ENCODE data around the gene NPW.

Gene NPW

DNA sequence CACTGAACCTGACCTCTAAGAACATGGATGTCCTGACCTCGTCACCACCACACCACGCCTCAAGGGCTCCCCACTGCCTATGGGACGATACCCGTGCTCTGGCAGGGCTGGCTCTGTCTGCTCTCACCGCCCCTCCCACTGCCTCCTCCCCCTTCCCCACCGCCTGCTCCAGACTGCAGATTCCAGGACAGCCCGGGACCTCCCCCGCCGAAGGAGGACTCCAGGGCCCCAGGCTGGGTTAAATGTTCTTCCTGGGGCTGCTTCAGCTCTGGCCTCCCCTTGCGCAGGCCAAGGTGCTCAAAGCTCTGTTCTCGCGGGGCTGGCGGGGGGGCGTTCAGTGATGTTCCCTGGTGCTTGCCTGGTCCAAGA lies 3.1 kb downstream of the NPW start:
- no peak overlapping the region for H3K27ac ChIP-seq
- in situ Hi-C loops (cut with HindIII; ENCODE audit: low pct_ligation_motif_present, low sequenced_read_pairs): no loop called here
- H3K27me3 ChIP-seq (replicated peaks): peaks cover 13% of the 10 kb centered on the region
- TF ChIP-seq, protein P1, sequence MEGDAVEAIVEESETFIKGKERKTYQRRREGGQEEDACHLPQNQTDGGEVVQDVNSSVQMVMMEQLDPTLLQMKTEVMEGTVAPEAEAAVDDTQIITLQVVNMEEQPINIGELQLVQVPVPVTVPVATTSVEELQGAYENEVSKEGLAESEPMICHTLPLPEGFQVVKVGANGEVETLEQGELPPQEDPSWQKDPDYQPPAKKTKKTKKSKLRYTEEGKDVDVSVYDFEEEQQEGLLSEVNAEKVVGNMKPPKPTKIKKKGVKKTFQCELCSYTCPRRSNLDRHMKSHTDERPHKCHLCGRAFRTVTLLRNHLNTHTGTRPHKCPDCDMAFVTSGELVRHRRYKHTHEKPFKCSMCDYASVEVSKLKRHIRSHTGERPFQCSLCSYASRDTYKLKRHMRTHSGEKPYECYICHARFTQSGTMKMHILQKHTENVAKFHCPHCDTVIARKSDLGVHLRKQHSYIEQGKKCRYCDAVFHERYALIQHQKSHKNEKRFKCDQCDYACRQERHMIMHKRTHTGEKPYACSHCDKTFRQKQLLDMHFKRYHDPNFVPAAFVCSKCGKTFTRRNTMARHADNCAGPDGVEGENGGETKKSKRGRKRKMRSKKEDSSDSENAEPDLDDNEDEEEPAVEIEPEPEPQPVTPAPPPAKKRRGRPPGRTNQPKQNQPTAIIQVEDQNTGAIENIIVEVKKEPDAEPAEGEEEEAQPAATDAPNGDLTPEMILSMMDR (IDR thresholded peaks at IDR 0.05; ENCODE audit: low read depth, low read length, missing control alignments): no peak
- peak overlapping the region; percentile 44 for H3K4me3 ChIP-seq (ENCODE audit: low read depth, low read length)
- H3K36me3 ChIP-seq (replicated peaks): no peaks in the 10 kb centered on the region
- DNase-seq: peak; percentile 23

DNA sequence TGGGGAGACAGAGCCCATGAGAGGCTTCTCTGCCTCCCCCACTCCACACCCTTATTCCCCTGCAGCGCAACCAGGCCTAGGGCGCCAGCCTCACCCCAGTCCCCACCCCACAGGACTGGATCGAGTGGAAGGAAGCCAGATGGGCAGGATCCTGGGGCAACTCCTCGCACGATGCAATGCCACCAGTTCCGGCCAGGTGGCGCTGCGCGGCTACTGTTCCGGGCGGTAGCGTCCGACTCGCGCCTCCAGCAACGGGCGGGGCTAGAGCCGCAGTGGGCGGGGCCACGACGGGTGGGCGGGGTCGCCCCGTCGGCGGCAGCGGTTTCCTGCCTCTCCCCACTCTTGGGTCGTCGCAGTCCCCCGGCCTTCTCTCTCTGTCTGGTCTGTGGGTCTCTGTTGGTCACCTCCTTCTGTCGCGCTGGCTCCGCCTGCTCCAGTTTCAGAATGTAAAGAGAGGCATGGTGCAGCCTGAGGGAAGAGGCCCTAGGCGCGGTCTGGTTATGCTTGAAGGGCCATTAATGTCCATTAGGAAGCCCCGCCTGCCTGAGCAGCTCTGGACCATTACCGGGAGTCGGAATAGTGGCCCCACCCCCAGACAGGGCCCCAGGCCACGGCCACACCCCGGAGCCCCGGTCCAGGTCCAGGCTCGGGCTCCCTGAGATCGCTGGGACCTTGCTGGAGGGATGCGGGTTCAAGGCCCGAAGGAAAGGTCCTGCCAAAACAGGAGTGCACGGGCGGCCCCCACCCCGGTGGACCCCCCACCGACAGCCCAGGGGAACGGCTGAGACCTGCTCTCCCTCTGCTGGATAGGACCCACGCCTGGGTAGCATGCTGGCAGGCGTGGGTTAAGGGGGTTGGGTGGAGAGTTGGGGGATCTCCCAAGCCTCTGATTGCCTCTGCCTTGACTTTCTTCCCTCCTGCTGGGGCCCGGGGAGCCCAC lies 3.8 kb downstream of the NPW start:
- peaks cover 13% of the 10 kb centered on the region for H3K27me3 ChIP-seq (replicated peaks)
- H3K27ac ChIP-seq: no peak overlapping the region
- no peaks in the 10 kb centered on the region for H3K36me3 ChIP-seq (replicated peaks)
- H3K4me3 ChIP-seq (ENCODE audit: low read depth, low read length): peak overlapping the region; percentile 44
- in situ Hi-C loops (cut with HindIII; ENCODE audit: low pct_ligation_motif_present, low sequenced_read_pairs): no loop called here
- peak; percentile 68 for DNase-seq
- TF ChIP-seq, protein P1 (IDR thresholded peaks at IDR 0.05; ENCODE audit: low read depth, low read length, missing control alignments): peak; percentile 92

DNA sequence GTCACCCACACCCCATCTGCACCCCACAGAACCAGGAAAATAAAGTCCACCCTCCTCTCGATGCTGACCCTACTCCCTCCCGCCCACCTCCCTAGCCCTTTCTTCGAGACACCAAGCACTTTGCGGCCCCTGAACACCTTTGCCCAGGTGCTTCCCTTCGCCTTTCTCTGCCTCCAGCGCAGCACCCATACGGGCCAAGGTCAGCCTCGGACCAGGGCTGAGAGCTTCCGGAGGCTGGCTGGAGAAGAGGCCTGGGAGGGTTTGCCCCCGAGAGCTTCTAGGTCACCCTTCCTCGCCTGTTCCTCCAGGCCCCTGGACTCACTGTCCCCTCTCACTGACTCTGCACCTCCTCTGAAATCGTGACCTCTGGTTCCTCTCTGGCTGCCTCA lies 4.4 kb downstream of the NPW start:
- TF ChIP-seq, protein P1 (IDR thresholded peaks at IDR 0.05; ENCODE audit: low read depth, low read length, missing control alignments): no peak
- Histone ChIP-seq H3K27ac (no peak overlapping the region), H3K36me3 (replicated peaks) (no peaks in the 10 kb centered on the region), H3K4me3 (ENCODE audit: low read depth, low read length) (no peak overlapping the region), H3K27me3 (replicated peaks) (peaks cover 13% of the 10 kb centered on the region)
- DNase-seq: no peak
- in situ Hi-C loops (cut with HindIII; ENCODE audit: low pct_ligation_motif_present, low sequenced_read_pairs): no loop called here

DNA sequence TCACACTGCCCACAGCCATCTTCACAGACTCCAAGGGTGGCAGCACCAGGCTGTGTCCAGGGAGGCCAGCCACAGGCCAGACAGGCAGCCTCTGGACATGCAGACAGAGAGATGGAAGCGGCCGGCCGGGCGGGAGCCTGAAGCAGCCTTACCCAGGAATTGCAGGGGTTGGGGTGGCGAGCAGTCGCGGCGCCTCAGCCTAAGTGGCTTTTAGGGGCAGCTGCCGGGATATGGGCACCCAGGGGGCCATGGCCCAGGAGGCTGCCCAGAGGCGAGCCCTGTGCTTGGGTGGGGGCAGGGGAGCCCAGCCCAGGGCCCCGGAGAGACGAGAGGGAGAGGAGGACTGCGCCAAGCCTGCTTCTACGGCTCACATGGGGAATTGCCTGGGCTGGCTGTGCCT lies 5.7 kb downstream of the NPW start:
- DNase-seq: no peak
- Histone ChIP-seq H3K36me3 (replicated peaks) (no peaks in the 10 kb centered on the region), H3K27me3 (replicated peaks) (peaks cover 5% of the 10 kb centered on the region), H3K4me3 (ENCODE audit: low read depth, low read length) (no peak overlapping the region), H3K27ac (no peak overlapping the region)
- TF ChIP-seq, protein P1 (IDR thresholded peaks at IDR 0.05; ENCODE audit: low read depth, low read length, missing control alignments): no peak
- in situ Hi-C loops (cut with HindIII; ENCODE audit: low pct_ligation_motif_present, low sequenced_read_pairs): no loop called here

DNA sequence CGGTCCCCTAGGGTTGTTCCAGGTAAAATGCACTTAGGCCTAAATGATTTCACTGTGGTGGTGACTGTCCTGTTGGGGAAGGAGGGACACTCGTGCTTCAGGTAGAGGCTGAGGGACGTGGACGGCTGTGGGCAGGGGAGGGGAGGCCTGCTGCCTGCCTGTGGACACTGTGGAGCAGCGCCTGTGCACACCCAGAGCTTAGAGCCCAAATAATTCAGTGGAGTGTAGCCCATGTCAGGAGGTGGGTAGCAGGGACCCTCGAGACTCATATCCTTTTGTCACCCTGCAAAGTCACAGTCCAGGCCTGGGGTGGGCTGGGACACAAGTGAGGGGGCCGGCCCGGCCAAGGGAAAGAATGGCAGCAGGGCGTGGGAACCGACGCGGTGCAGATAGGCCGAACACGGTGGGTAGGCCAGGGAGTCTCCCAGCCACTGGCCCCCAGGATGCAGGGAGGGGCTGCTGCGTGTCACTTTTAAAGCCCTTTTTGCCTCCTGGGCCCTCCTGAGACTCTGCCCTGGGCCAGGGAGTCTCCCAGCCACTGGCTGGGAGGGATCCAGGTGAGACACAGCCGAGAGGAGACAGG lies 6.4 kb downstream of the NPW start:
- no peak for DNase-seq
- Histone ChIP-seq H3K4me3 (ENCODE audit: low read depth, low read length) (no peak overlapping the region), H3K36me3 (replicated peaks) (no peaks in the 10 kb centered on the region), H3K27ac (no peak overlapping the region), H3K27me3 (replicated peaks) (no peaks in the 10 kb centered on the region)
- in situ Hi-C loops (cut with HindIII; ENCODE audit: low pct_ligation_motif_present, low sequenced_read_pairs): no loop called here
- TF ChIP-seq, protein P1 (IDR thresholded peaks at IDR 0.05; ENCODE audit: low read depth, low read length, missing control alignments): no peak

Data from brain microvascular endothelial cell (primary cell).